Breast epithelium (tissue), 3 donors: ENCODE data around the gene KIF2B.

ENCODE experiments used
- POLR2A ChIP-seq: fragments of 450-650 bp; IDR thresholded peaks from one replicate; pipeline ENCODE4 v1.6.1; 2016; ENCODE audit warnings: antibody characterized with exemption, mild to moderate bottlenecking, moderate library complexity
- POLR2AphosphoS5 ChIP-seq, 3 donors: sonication (generic); formaldehyde crosslinking; IDR thresholded peaks; one replicate each; pipeline ENCODE4 v1.6.1; 2017; ENCODE audit warnings: antibody characterized with exemption in 3 of 3
- TF ChIP-seq, protein P1 (sequence below), 3 donors: fragments of 450-650 bp; IDR thresholded peaks; one replicate each; pipeline ENCODE4 v1.5.1; 2016 to 2017; ENCODE audit warnings: antibody characterized with exemption in 3 of 3, mild to moderate bottlenecking in 3 of 3, moderate library complexity in 3 of 3

DNA sequence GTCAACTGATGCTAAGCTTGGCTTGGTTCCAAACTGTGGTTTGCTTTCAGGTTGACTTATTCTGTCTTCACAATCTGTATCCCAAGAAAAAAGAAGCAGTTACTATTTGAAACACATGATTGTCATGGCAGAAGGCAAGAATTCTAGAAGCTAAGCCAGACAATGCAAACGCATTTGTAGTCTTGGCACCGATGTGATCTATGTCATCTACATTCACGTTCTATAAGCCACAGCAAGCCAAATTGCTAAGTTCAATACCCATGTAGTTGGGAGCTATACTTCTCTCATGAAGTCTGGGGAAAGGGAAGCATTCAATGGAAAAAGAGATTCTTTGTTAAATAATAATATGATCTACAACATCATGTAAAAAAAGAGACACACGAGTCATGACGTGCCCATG lies 18.3 kb upstream of the KIF2B start:
- TF ChIP-seq, protein P1, sequence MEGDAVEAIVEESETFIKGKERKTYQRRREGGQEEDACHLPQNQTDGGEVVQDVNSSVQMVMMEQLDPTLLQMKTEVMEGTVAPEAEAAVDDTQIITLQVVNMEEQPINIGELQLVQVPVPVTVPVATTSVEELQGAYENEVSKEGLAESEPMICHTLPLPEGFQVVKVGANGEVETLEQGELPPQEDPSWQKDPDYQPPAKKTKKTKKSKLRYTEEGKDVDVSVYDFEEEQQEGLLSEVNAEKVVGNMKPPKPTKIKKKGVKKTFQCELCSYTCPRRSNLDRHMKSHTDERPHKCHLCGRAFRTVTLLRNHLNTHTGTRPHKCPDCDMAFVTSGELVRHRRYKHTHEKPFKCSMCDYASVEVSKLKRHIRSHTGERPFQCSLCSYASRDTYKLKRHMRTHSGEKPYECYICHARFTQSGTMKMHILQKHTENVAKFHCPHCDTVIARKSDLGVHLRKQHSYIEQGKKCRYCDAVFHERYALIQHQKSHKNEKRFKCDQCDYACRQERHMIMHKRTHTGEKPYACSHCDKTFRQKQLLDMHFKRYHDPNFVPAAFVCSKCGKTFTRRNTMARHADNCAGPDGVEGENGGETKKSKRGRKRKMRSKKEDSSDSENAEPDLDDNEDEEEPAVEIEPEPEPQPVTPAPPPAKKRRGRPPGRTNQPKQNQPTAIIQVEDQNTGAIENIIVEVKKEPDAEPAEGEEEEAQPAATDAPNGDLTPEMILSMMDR (IDR thresholded peaks at IDR 0.05) = no peak
- no peak for TF ChIP-seq POLR2A
- no peak for TF ChIP-seq POLR2AphosphoS5 (IDR thresholded peaks at IDR 0.05)
